Activated naive CD4-positive, alpha-beta T cell treated with anti-CD3 and anti-CD28 coated beads, Interleukin-2, amount 10 ng/mL, durations not matched to agents 7 days and 5 days (primary cell): ENCODE data around the gene SRP54.
A peak's percentile ranks its signal among the peaks of the same experiment; 100 is the strongest.

Experiments used
- CTCF ChIA-PET: fragments of 350-600 bp; sonication (Branson Sonifier 250); formaldehyde crosslinking; loops from one replicate; lab custom pipeline; 2021; ENCODE audit warnings: antibody characterized with exemption; lab: Charles Lee
- DNase-seq: peaks from one replicate; pipeline ENCODE4 v3.0.0-alpha.2; 2020
- H3K27ac Mint-ChIP-seq: one replicate; pipeline ENCODE4 v1.8.0; 2021; ENCODE audit warnings: mild to moderate bottlenecking, moderate library complexity, mixed read lengths
- H3K27me3 Mint-ChIP-seq: one replicate; pipeline ENCODE4 v1.8.0; 2021; ENCODE audit warnings: mild to moderate bottlenecking, mixed read lengths
- H3K36me3 Mint-ChIP-seq: one replicate; pipeline ENCODE4 v1.8.0; 2021; ENCODE audit warnings: mixed read lengths
- H3K4me1 Mint-ChIP-seq: one replicate; pipeline ENCODE4 v1.8.0; 2021; ENCODE audit warnings: mixed read lengths
- H3K4me3 Mint-ChIP-seq: one replicate; pipeline ENCODE4 v1.8.0; 2021; ENCODE audit warnings: mild to moderate bottlenecking, moderate library complexity, mixed read lengths
- H3K9me3 Mint-ChIP-seq: one replicate; pipeline ENCODE4 v1.8.0; 2021; ENCODE audit warnings: mixed read lengths

SRP54 gene

DNA sequence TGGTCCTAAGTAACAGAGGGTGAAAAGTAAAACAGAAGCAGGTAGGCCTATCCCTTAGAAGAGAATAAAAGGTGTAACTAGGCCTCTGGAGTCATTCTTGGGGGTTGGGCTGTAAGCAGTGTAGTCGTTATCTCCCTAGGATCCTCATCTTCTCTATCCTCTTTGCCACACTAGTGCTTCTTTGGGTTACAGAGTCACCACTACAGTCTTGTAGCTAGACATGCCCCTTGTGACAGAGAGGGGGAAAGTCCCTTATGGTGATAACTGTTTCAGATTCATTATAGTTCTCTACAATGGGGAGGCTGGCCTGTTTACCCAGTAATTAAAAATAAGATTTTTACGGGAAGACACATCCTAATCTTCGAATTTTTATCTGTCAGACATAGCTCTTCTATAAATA, 16.4 kb upstream of the SRP54 start:
- Mint-ChIP-seq H3K27me3 (no peaks in the 10 kb centered on the region), H3K9me3 (no peaks in the 10 kb centered on the region), H3K27ac (no peak overlapping the region), H3K4me3 (no peak overlapping the region), H3K36me3 (peaks cover 21% of the 10 kb centered on the region), H3K4me1 (peaks cover 6% of the 10 kb centered on the region)
- CTCF ChIA-PET = no interaction called here
- no peak for DNase-seq

DNA sequence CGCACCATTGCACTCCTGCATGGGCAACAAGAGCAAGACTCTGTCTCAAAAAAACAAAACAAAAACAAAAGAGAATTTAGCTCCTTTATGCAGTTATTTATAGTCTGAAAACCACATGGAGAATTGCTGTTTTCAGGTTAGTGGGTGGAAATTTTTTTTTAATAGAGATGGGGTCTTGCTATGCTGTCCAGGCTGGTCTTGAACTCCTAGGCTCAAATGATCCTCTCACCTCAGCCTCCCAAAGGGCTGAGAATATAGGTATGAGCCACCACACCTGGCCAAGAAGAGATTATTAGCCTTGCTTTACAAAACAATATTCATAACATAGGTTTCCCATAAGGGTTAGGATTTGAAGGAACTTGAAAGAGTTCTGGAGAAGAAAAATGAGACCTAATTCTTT, 12.1 kb upstream of the SRP54 start:
- CTCF ChIA-PET = interaction anchor here (1.0 kb wide), 1 partner anchor 10 kb away, joined by 3 read pairs; no protein-coding TSS in a partner anchor
- Mint-ChIP-seq H3K4me1 (peaks cover 6% of the 10 kb centered on the region), H3K27me3 (no peaks in the 10 kb centered on the region), H3K27ac (no peak overlapping the region), H3K9me3 (no peaks in the 10 kb centered on the region), H3K4me3 (no peak overlapping the region), H3K36me3 (peaks cover 31% of the 10 kb centered on the region)
- DNase-seq = no peak

DNA sequence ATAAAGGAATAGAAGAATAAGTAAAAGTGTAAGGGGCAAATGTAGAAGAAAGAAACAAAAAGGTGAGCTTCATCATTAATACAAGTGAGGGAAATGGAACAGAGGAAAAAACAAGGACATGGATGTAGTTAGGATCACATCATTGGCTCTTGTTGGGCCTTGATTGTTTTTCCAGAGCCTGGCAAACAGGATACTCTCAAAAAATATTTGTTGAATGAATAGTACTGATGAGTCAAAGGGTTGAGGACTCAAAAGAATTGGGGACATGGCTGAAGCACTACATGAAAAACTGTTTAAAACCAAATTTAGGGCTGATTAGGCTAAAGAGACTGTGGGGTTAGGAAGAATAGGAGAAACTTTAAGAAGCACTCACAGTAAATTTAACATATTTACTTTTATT, 11.4 kb upstream of the SRP54 start:
- no peaks in the 10 kb centered on the region for H3K27me3 Mint-ChIP-seq
- CTCF ChIA-PET = interaction anchor here (1.0 kb wide), 1 partner anchor 9 kb away, joined by 3 read pairs; no protein-coding TSS in a partner anchor
- no peaks in the 10 kb centered on the region for H3K9me3 Mint-ChIP-seq
- H3K4me1 Mint-ChIP-seq = peaks cover 6% of the 10 kb centered on the region
- H3K36me3 Mint-ChIP-seq = peaks cover 26% of the 10 kb centered on the region
- no peak overlapping the region for H3K27ac Mint-ChIP-seq
- H3K4me3 Mint-ChIP-seq = no peak overlapping the region
- DNase-seq = no peak

DNA sequence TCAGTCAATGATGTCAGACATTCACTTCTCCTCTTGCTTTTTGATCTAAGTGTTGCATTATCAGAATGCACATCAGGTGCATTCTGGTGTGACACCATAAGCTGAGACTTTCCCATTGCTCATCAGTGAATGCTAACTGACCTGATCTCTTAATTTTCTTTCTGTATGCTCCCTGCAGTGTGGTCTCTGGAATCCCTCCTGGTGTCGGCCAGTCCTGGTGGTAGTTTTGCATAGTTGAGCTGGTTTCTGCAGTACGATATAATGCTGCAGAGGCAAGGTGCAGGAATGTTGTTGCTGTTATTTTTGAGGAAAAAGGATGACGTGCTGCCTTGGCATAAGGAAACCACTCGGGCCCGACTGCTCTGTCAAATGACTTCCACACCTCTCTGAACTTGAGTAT, 11.0 kb upstream of the SRP54 start:
- CTCF ChIA-PET = interaction anchor here (1.0 kb wide), 1 partner anchor 9 kb away, joined by 3 read pairs; no protein-coding TSS in a partner anchor
- Mint-ChIP-seq H3K27me3 (no peaks in the 10 kb centered on the region), H3K4me1 (peaks cover 9% of the 10 kb centered on the region), H3K9me3 (no peaks in the 10 kb centered on the region), H3K4me3 (no peak overlapping the region), H3K36me3 (peaks cover 28% of the 10 kb centered on the region), H3K27ac (no peak overlapping the region)
- no peak for DNase-seq

DNA sequence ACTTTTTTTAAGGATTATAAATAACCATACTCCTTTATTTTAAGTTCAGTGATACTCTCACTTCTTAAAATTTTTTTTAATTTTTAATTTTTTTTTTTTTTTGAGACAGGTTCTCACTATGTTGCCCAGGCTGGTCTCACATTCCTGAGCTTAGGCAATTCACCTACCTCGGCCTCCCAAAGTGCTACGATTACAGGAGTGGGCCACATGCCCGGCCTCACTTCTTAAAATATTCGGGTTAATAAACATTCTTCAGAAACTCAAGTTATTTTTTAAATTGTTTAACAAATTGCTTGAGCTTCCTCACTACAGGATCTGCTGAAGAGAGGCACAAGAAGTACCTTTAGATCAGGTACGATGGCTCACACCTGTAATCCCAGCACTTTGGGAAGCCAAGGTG, 4.3 kb upstream of the SRP54 start:
- no peak overlapping the region for H3K27ac Mint-ChIP-seq
- H3K4me1 Mint-ChIP-seq = peaks cover 17% of the 10 kb centered on the region
- H3K27me3 Mint-ChIP-seq = no peaks in the 10 kb centered on the region
- CTCF ChIA-PET = no interaction called here
- H3K4me3 Mint-ChIP-seq = no peak overlapping the region
- H3K36me3 Mint-ChIP-seq = peaks cover 9% of the 10 kb centered on the region
- no peaks in the 10 kb centered on the region for H3K9me3 Mint-ChIP-seq
- no peak for DNase-seq

DNA sequence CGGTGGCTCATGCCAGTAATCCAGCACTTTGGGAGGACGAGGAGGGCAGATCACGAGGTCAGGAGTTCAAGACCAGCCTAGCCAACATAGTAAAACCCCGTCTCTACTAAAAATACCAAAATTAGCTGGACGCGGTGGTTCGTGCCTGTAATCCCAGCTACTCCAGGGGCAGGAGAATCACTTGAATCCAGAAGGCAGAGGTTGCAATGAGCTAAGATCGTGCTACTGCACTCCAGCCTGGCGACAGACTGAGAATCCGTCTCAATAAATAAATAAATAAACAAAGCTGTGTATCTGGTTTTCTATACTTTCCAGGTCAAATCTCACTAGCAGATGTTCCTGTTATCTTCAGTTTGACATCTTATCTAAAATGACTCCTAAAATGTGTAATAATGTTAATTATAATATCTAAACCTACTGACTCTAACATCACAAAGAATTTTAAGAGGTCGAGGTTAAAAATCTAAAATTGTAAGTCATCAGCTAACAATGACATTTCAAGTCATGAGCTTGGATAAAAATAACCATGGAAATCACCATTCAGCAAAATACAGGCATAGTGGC, 2.4 kb upstream of the SRP54 start:
- Mint-ChIP-seq H3K9me3 (no peaks in the 10 kb centered on the region), H3K27ac (no peak overlapping the region), H3K27me3 (no peaks in the 10 kb centered on the region), H3K4me1 (peaks cover 17% of the 10 kb centered on the region), H3K36me3 (peaks cover 11% of the 10 kb centered on the region), H3K4me3 (peak overlapping the region; percentile 32)
- CTCF ChIA-PET = interaction anchor here (0.6 to 2.2 kb wide), 6 partner anchors 9 to 110 kb away, joined by 3 to 9 read pairs (median 4); partner anchors contain the start of genes BAZ1A and FAM177A1
- DNase-seq = no peak

DNA sequence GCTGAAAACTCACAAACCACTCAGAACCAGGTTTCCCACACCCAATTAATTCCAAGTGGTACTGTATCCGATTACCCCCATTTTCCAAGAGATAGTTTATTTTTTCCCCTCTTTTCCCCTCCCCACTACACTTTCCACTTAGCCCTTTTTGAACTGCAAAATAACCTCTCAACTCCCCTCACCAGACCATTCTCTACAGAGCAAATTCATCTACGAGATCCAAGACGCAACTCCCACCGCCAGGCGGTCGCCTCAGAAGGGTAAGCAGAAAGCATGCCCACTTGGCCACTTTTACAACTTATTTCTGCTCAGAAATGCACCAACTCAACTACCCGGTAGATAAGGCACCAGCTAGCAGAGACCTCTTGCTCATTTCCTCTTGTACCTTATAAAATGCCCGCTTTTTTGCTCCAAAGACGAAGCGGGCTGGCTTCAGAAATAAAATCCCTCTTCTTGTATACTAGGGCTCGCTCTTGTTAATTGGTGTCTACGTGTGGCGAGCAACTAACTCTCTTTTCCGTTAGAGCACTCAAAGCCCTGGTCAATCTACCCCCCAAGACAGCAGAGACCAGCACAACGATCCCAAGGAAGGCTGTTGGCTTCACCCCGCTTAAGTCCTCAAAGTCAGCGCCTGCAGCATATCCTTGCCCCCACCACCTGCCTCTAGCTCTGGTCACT, 910 bp upstream of the SRP54 start:
- Mint-ChIP-seq H3K4me3 (no peak overlapping the region), H3K36me3 (peaks cover 11% of the 10 kb centered on the region), H3K27me3 (no peaks in the 10 kb centered on the region), H3K9me3 (no peaks in the 10 kb centered on the region), H3K4me1 (peaks cover 13% of the 10 kb centered on the region), H3K27ac (no peak overlapping the region)
- peak; percentile 60 for DNase-seq
- CTCF ChIA-PET = interaction anchor here (0.6 to 2.2 kb wide), 9 partner anchors 14 to 247 kb away, joined by 3 to 9 read pairs (median 4); partner anchors contain the start of genes BAZ1A and FAM177A1

DNA sequence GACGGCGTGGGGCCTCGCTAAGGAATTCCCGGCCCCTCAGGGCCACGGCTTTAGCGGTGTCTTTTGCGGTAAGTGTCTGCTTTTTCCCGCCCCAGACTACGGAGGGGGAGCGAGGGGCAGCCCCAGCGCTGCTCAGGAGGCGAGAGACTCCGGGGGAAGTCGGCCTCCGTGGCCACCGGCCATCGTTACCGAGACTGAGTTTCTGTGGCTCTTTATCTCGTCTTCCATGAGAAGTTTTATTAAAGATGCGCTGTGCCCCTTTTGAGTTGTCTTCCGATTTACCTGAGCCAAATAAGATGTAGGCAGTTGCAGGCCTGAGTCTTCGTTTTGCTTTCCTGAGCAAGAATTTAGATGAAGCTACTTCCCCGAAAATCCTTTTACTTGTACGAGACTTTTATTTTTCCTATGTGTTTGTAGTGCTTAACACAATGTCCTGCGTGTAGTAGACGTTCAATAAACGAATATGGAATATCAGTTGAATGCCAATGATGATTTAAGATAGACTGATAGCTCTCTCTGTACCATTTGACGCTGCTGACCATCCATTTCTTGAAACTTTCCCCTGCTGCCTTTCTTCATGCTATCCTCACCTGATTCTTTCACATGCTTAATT, 462 bp downstream of the SRP54 start:
- peaks cover 11% of the 10 kb centered on the region for H3K36me3 Mint-ChIP-seq
- no peak overlapping the region for H3K4me3 Mint-ChIP-seq
- H3K27me3 Mint-ChIP-seq = no peaks in the 10 kb centered on the region
- H3K27ac Mint-ChIP-seq = no peak overlapping the region
- H3K9me3 Mint-ChIP-seq = no peaks in the 10 kb centered on the region
- H3K4me1 Mint-ChIP-seq = peaks cover 16% of the 10 kb centered on the region
- DNase-seq = no peak
- CTCF ChIA-PET = no interaction called here

DNA sequence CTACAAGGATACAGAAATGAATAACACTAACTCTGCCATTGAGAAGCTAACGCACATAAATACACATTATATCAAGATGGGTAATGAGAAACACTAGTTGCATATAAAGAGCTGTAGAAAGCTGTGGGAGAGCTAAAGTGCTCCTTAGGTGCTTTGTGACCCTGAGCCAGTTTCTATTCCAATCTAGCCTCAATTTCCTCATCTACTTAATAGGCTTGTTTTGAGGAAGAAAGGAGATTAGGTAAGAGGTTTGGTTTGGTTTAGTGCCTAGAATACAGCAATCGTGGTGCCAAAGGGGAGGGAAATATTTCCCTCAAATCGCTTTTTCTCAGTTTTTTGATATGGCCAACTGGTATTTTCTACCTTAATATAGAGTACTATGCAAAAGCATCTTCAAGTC, 994 bp downstream of the SRP54 start:
- Mint-ChIP-seq H3K9me3 (no peaks in the 10 kb centered on the region), H3K4me1 (peaks cover 16% of the 10 kb centered on the region), H3K4me3 (no peak overlapping the region), H3K36me3 (peaks cover 11% of the 10 kb centered on the region), H3K27ac (no peak overlapping the region), H3K27me3 (no peaks in the 10 kb centered on the region)
- CTCF ChIA-PET = interaction anchor here (0.6 kb wide), 1 partner anchor 158 kb away, joined by 3 read pairs; no protein-coding TSS in a partner anchor
- DNase-seq = no peak

DNA sequence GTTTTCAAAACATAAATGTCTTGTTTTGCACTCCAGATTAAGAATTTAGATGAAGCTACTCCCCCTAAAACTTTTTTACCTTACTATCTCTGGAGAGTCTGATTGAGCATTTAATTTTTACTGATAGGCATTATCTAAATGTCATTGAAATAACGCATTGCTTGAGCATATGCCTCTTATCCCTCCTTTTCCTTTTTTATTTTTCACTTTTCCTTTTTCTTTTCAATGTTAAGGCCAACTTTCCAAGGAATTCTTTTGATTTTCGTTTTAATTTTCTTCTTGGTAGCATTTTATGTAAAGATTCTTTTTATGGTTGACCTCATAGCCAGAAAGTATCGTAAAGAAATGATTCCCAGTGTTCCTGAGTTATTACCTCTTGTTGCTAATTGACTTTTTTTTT, 2.9 kb downstream of the SRP54 start:
- Mint-ChIP-seq H3K36me3 (peaks cover 9% of the 10 kb centered on the region), H3K4me1 (peaks cover 3% of the 10 kb centered on the region), H3K27me3 (no peaks in the 10 kb centered on the region), H3K9me3 (no peaks in the 10 kb centered on the region), H3K27ac (no peak overlapping the region), H3K4me3 (no peak overlapping the region)
- CTCF ChIA-PET = no interaction called here
- no peak for DNase-seq

DNA sequence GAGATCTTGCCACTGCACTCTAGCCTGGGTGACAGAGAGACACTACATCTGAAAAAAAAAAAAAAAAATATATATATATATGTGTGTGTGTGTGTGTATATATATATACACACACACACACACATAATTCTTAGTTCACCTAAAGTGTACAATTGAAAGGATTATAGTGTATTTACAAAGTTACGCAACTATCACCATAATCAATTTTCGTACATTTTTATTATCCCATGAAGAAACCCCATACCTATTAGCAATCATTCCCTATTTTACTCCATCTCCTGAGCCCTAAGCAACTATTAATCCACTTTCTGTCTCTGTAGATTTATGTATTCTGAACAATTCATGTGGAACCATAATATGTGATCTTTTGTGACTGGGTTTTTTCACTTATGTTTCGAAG, 4.4 kb downstream of the SRP54 start:
- CTCF ChIA-PET = no interaction called here
- Mint-ChIP-seq H3K27ac (no peak overlapping the region), H3K36me3 (peaks cover 11% of the 10 kb centered on the region), H3K27me3 (no peaks in the 10 kb centered on the region), H3K9me3 (no peaks in the 10 kb centered on the region), H3K4me1 (peaks cover 8% of the 10 kb centered on the region), H3K4me3 (no peak overlapping the region)
- no peak for DNase-seq

DNA sequence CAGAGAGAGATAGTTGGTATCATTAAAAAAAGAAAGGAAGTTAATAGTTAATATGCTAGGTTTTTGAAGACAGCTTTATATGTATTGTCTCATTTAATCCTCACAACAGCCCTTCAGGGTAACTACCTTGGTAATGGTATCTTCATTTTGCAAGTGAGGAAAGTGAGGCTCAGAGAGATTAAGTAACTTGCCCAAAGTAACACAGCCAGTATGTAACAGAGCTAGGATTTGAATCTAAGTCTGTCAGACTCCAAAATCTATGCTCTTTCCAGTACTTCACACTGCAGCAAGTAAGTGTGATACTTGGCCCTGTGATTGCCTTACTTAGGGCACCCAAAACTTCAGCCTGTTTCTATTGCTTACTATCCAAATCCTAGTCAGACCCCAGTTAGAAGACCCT, 7.0 kb downstream of the SRP54 start:
- Mint-ChIP-seq H3K4me1 (peaks cover 13% of the 10 kb centered on the region), H3K9me3 (no peaks in the 10 kb centered on the region), H3K4me3 (no peak overlapping the region), H3K27ac (no peak overlapping the region), H3K36me3 (peaks cover 11% of the 10 kb centered on the region), H3K27me3 (no peaks in the 10 kb centered on the region)
- no peak for DNase-seq
- CTCF ChIA-PET = interaction anchor here (0.7 kb wide), 1 partner anchor 166 kb away, joined by 3 read pairs; no protein-coding TSS in a partner anchor

DNA sequence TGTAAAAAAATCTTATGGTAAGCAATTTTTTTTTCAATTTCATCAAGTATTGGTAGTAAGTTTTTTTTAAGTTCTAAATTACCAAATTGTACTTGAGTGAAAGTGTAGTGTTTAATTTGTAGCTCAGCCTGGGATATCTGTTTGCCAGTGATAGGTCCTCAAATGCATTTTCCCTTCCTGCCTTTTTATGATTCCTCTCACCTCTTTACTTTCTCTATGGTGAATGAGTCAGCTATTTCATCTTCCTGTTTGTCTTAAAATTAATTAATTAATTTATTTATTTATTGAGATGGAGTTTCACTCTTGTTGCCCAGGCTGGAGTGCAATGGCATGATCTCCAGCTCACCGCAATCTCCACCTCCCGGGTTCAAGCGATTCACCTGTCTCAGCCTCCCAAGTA, 10.6 kb downstream of the SRP54 start:
- no peak for DNase-seq
- Mint-ChIP-seq H3K27me3 (no peaks in the 10 kb centered on the region), H3K4me1 (peaks cover 13% of the 10 kb centered on the region), H3K36me3 (peaks cover 13% of the 10 kb centered on the region), H3K27ac (no peak overlapping the region), H3K4me3 (no peak overlapping the region), H3K9me3 (no peaks in the 10 kb centered on the region)
- CTCF ChIA-PET = no interaction called here

DNA sequence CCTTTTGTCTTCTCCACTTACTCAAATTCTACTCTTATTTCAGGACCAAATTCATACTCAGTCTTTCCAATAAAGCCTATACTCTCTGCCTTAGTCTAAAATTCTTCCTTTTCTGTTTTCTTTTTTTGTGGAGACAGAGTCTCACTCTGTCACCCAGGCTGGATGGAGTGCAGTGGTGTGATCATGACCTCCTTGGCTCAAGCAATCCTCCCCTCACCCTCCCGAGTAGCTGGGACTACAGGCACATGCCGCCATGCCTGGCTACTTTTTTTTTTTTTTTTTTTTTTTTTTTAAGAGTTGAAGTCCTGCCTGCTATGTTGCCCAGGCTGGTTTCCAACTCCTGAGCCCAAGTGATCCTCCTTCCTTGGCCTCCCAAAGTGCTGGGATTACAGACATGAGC, 11.9 kb downstream of the SRP54 start:
- no peaks in the 10 kb centered on the region for H3K9me3 Mint-ChIP-seq
- CTCF ChIA-PET = no interaction called here
- peaks cover 15% of the 10 kb centered on the region for H3K36me3 Mint-ChIP-seq
- peaks cover 13% of the 10 kb centered on the region for H3K4me1 Mint-ChIP-seq
- no peaks in the 10 kb centered on the region for H3K27me3 Mint-ChIP-seq
- no peak for DNase-seq
- no peak overlapping the region for H3K4me3 Mint-ChIP-seq
- H3K27ac Mint-ChIP-seq = no peak overlapping the region
